Measurements from ENCODE around the gene CLASP1.

DNA sequence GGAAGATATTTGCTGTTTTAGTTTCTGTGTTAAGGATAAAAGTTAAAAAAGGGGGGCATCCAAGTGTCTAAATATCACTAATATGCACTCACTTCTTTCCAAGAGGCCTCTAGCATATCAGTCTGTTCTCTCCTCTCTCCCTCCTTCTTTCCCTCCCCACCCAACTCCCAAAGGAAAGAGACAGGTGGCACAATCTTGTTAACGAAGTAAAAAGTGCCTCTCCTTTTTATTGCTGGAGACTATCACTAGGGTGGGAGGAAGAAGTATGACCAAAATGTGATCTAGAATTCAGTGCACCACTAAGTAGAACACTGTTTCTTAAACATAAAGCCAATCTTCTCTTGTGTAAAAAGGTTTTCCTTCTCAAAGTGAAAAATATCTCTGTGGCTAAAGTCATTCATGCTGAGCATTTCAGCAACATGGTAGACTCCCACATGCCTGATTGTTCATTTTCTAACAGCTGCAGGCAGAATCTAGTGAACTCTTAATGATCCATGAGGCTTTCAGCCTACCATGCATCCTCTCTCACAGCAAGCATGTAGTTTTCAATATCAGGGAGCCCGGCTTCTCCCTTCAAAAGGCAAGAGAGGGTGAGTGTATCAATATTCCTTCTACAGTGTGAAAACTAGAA is 79.1 kb downstream of the CLASP1 start:
- TF ChIP-seq ZNF565 (CRISPR knock-in tag; conservative IDR thresholded peaks at IDR 0.05; ENCODE audit: low read depth) (no peak), BACH2 (CRISPR knock-in tag; IDR thresholded peaks at IDR 0.05; ENCODE audit: borderline replicate concordance) (no peak), GLIS3 (CRISPR knock-in tag; IDR thresholded peaks at IDR 0.05) (no peak)
- TF ChIP-seq, protein P1, sequence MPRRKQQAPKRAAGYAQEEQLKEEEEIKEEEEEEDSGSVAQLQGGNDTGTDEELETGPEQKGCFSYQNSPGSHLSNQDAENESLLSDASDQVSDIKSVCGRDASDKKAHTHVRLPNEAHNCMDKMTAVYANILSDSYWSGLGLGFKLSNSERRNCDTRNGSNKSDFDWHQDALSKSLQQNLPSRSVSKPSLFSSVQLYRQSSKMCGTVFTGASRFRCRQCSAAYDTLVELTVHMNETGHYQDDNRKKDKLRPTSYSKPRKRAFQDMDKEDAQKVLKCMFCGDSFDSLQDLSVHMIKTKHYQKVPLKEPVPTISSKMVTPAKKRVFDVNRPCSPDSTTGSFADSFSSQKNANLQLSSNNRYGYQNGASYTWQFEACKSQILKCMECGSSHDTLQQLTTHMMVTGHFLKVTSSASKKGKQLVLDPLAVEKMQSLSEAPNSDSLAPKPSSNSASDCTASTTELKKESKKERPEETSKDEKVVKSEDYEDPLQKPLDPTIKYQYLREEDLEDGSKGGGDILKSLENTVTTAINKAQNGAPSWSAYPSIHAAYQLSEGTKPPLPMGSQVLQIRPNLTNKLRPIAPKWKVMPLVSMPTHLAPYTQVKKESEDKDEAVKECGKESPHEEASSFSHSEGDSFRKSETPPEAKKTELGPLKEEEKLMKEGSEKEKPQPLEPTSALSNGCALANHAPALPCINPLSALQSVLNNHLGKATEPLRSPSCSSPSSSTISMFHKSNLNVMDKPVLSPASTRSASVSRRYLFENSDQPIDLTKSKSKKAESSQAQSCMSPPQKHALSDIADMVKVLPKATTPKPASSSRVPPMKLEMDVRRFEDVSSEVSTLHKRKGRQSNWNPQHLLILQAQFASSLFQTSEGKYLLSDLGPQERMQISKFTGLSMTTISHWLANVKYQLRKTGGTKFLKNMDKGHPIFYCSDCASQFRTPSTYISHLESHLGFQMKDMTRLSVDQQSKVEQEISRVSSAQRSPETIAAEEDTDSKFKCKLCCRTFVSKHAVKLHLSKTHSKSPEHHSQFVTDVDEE (CRISPR knock-in tag; IDR thresholded peaks at IDR 0.05), result no peak

All from SK-N-SH treated with all-trans-retinoic acid at 6 μM for 48 hours (cell line).